K562 (cell line): ENCODE measurements around the gene SMIM3. TPM values are rescaled to one million over a fixed set of nuclear protein-coding genes. Genes with fewer than 3 reads are reported as not detected.
A peak's percentile ranks its signal among the peaks of the same experiment; 100 is the strongest.

ENCODE experiments used
- CEBPG ChIP-seq, 3 experiments: fragments of 200-800 bp in 1 of 3; sonication (Bioruptor generic) in 1 of 3; sonication (generic) in 1 of 3; formaldehyde crosslinking in 1 of 3; IDR thresholded peaks in 2 of 3; conservative IDR thresholded peaks in 1 of 3; 2 replicates each; pipeline versions ENCODE4 v1.6.1 to v1.8.0; 2016 to 2022; ENCODE audit warnings: missing compliant biosample characterization in 2 of 3, missing genetic modification characterization in 2 of 3, mild to moderate bottlenecking in 1 of 3, missing genetic modification reagents in 1 of 3
- ELK1 ChIP-seq: sonication (generic); formaldehyde crosslinking; IDR thresholded peaks from 2 replicates; pipeline ENCODE4 v1.8.1; 2022; ENCODE audit warnings: missing genetic modification reagents
- FOXK1 ChIP-seq: sonication (generic); formaldehyde crosslinking; IDR thresholded peaks from 2 replicates; pipeline ENCODE4 v1.8.0; 2022; ENCODE audit warnings: missing genetic modification reagents, mild to moderate bottlenecking, borderline replicate concordance
- GATAD2A ChIP-seq: fragments of 450-650 bp; IDR thresholded peaks from 2 replicates; pipeline ENCODE4 v1.6.1; 2017
- HDAC2 ChIP-seq: fragments of 450-650 bp; IDR thresholded peaks from 2 replicates; pipeline ENCODE4 v1.6.1; 2016; ENCODE audit warnings: mild to moderate bottlenecking
- HDAC6 ChIP-seq: IDR thresholded peaks from 2 replicates; pipeline ENCODE4 v1.6.1; 2012; ENCODE audit warnings: low read depth, mild to moderate bottlenecking, control low read depth, inconsistent platforms, low read length, moderate library complexity
- MNT ChIP-seq, 2 experiments: fragments of 450-650 bp; conservative IDR thresholded peaks; 2 replicates each; pipeline ENCODE4 v1.6.1; 2017; ENCODE audit warnings: mild to moderate bottlenecking in 2 of 2, moderate library complexity in 2 of 2
- NFE2L1 ChIP-seq: fragments of 450-650 bp; IDR thresholded peaks from 2 replicates; pipeline ENCODE4 v1.6.1; 2016; ENCODE audit warnings: missing genetic modification characterization, low read depth, mild to moderate bottlenecking, missing compliant biosample characterization, moderate library complexity, borderline replicate concordance
- PML ChIP-seq: IDR thresholded peaks from 2 replicates; pipeline ENCODE4 v1.6.1; 2012; ENCODE audit warnings: low read length, inconsistent platforms
- RNF219 ChIP-seq: fragments of 250-450 bp; sonication (Bioruptor Pico); IDR thresholded peaks from 2 replicates; pipeline ENCODE4 v1.5.0; 2022; ENCODE audit warnings: mild to moderate bottlenecking
- ZBTB33 ChIP-seq: sonication (generic); formaldehyde crosslinking; IDR thresholded peaks from 2 replicates; pipeline ENCODE4 v1.8.1; 2023; ENCODE audit warnings: mild to moderate bottlenecking, missing genetic modification reagents
- ZEB2 ChIP-seq: fragments of 450-650 bp; IDR thresholded peaks from 2 replicates; pipeline ENCODE4 v1.6.1; 2016
- ZNF175 ChIP-seq: fragments of 200-800 bp; sonication (Bioruptor generic); IDR thresholded peaks from 2 replicates; pipeline ENCODE4 v1.6.1; 2016; ENCODE audit warnings: low read depth, mild to moderate bottlenecking, missing genetic modification characterization, missing compliant biosample characterization
- ZNF224 ChIP-seq: sonication (generic); formaldehyde crosslinking; IDR thresholded peaks from 2 replicates; pipeline ENCODE4 v1.8.0; 2022; ENCODE audit warnings: mild to moderate bottlenecking, missing genetic modification reagents
- ZNF24 ChIP-seq: fragments of 450-650 bp; IDR thresholded peaks from 2 replicates; pipeline ENCODE4 v1.6.1; 2016
- polyA plus RNA-seq, 8 experiments: library from polyadenylated mRNA; depleted of rRNA in 4 of 8; stranded (reverse) in 5 of 8; unstranded in 3 of 8; fragments of >200 nt; fragmentation: Nextera tagmentation in 2 of 8; fragmentation: Illumina TruSeq in 1 of 8; extraction: Ambion mirVana in 2 of 8; extraction: Trizol in 1 of 8; gene quantifications; 2 replicates each; pipeline versions ENCODE4 v1.2.1 to v1.2.3, GENCODE V29; 2011 to 2014; ENCODE audit warnings: inconsistent platforms in 1 of 8, missing spikeins in 1 of 8
- total RNA-seq, 7 experiments: library from RNA; depleted of rRNA in 6 of 7; stranded (reverse); fragments of >200 nt in 6 of 7; fragmentation: Illumina TruSeq in 2 of 7; extraction: Trizol in 2 of 7; gene quantifications; 2 replicates each; pipeline versions ENCODE4 v1.2.1 to v1.2.3, GENCODE V29; 2011 to 2021; ENCODE audit warnings: low replicate concordance in 1 of 7
- TF ChIP-seq, protein P1 (sequence below), 2 experiments: fragments of 150-350 bp in 1 of 2; IDR thresholded peaks; 2 replicates each; pipeline ENCODE4 v1.6.1; 2012 to 2016; ENCODE audit warnings: low read depth in 2 of 2, low read length in 2 of 2, mild to moderate bottlenecking in 1 of 2, moderate library complexity in 1 of 2

SMIM3 gene
- total and polyA plus RNA-seq, 9 of the 15 experiments (the other 6 are each of a cell fraction or from before 2014, with no cell fraction given), result 4.1 to 27.7 (median 13.6) TPM

DNA sequence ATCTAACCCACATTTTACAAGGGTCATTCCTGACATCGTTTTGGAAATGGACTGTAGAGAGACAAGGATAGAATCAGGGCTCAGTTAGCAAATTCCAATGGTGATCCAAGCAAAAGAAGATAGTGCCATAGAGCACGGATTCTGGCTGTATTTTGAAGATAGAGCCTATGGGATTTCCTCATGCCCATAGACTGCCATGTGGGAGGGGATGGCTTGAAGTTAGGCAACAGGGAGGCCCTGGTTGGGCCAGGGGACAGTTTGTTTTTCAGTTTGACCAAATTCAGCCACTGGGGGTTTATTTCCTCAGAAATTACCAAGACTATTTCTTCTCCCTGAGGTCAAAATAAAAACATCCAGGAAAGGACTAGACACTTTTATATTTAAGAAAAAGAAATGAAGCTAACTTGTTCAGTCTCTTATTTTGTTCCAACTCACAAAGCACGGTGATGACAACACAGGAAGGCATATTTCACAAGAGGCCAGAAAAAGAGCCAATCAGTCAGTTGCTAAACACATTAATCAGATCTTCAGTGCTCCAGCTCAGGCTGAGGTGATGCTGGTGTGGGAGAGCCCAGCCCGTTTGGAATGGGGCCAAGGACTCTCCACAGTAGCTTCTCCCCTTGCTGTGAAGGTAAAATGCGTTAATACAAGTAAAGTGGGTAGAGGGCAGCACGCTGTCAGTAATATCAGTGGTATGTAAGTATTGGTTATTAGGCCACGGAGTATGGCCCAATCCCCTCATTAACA lies 15.4 kb upstream of the SMIM3 start (continued):
- TF ChIP-seq ELK1 (CRISPR knock-in tag), result no peak
- TF ChIP-seq ZBTB33 (CRISPR knock-in tag), result no peak
- TF ChIP-seq ZNF24, result peak; percentile 6; the same call in 1 of the 2 replicates
- no peak for TF ChIP-seq GATAD2A
- peak; percentile 85 for TF ChIP-seq CEBPG (CRISPR knock-in tag; IDR thresholded peaks at IDR 0.05)
- TF ChIP-seq CEBPG (tag; conservative IDR thresholded peaks at IDR 0.05 in 1 of 2, IDR thresholded peaks at IDR 0.05 in 1 of 2), result peak; percentile 95 to 98
- TF ChIP-seq FOXK1, result no peak
- no peak for TF ChIP-seq HDAC6
- TF ChIP-seq, protein P1, sequence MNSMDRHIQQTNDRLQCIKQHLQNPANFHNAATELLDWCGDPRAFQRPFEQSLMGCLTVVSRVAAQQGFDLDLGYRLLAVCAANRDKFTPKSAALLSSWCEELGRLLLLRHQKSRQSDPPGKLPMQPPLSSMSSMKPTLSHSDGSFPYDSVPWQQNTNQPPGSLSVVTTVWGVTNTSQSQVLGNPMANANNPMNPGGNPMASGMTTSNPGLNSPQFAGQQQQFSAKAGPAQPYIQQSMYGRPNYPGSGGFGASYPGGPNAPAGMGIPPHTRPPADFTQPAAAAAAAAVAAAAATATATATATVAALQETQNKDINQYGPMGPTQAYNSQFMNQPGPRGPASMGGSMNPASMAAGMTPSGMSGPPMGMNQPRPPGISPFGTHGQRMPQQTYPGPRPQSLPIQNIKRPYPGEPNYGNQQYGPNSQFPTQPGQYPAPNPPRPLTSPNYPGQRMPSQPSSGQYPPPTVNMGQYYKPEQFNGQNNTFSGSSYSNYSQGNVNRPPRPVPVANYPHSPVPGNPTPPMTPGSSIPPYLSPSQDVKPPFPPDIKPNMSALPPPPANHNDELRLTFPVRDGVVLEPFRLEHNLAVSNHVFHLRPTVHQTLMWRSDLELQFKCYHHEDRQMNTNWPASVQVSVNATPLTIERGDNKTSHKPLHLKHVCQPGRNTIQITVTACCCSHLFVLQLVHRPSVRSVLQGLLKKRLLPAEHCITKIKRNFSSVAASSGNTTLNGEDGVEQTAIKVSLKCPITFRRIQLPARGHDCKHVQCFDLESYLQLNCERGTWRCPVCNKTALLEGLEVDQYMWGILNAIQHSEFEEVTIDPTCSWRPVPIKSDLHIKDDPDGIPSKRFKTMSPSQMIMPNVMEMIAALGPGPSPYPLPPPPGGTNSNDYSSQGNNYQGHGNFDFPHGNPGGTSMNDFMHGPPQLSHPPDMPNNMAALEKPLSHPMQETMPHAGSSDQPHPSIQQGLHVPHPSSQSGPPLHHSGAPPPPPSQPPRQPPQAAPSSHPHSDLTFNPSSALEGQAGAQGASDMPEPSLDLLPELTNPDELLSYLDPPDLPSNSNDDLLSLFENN (IDR thresholded peaks at IDR 0.05; ENCODE audit: low read depth in 2 of 2, low read length in 2 of 2), result no peak; a peak in 1 of 4 replicates
- no peak for TF ChIP-seq RNF219 (CRISPR knock-in tag)
- peak; percentile 61 for TF ChIP-seq ZEB2
- 0 out of 2 replicates have a peak, but pooled peaks have one; percentile 52 for TF ChIP-seq HDAC2
- TF ChIP-seq NFE2L1 (tag), result no peak
- peak; percentile 98 for TF ChIP-seq ZNF175 (CRISPR knock-in tag)
- TF ChIP-seq MNT (conservative IDR thresholded peaks at IDR 0.05), result 0 out of 4 replicates have a peak, but pooled peaks of 1 of the 2 experiments have one; percentile 18
- no peak for TF ChIP-seq ZNF224
- no peak for TF ChIP-seq PML
